ELR (cell line): ENCODE results near the gene MAPKAP1.
"Not testable (repeated sequence)": the region's sequence is repeated elsewhere in the genome, so short reads cannot be mapped to it uniquely, and the experiment has no call there.

Source experiments
- DNase-seq: peaks from one replicate; pipeline ENCODE4 v3.0.0-alpha.2; 2015; ENCODE audit warnings: low read depth

MAPKAP1 gene

DNA sequence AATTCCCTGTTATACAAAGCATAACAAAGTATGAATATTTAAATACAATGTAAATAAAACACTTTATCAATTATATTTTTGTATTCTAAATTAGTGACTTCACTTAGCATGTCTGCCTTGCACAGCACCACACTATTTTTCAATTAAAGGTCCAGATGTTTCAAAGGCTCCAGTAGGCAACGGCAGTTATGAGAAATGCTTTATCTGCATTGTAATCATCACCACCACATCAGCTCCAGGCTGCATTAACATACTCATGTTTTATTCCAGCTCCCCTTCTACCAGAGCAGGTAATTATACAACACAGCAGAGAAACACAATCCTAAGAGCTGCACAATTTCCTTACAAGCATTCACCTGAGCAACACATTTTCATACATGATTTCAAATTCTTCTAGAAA, 102.8 kb downstream of the MAPKAP1 start:
- no peak for DNase-seq

DNA sequence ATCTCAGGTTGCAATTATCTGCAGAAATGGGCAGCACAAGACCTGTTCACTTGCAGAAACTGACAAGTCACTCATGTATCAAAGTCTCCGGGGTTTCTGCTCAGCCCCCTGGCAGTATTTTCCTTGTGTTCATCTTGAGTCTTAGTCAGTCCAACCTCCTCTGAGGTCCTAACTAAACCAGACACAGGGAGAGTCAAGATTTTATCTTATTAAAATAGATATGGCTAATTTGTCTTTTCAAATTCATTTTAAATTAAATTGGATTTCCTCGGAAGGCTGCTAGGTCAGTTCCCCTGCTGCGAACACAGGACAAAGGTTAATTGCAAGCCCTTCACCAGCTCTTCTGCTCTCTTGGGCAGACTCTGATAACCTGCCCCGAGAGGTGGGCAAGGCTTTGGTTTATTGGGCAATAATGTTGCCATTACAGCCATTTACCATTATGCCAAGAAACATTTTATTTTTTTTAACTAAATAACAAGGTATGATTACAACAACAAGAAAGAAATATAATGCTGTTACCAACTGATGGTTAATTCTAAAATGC, 103.5 kb downstream of the MAPKAP1 start:
- no peak for DNase-seq

DNA sequence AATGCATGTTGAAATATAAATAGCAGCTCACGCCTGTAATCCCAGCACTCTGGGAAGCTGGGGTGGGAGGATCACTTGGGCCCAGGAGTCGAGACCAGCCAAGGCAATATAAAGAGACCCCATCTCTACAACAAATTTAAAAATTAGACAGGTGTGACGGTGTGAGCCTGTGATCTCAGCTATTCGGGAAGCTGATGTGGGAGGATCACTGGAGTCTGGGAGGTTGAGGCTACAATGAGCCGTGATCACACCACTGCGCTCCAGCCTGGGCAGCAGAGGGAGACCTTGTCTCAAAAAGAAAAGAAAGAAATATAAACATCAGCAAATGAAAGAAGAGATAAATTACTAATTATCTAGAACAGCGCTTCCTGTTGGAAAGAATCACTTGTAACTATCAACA, 105.0 kb downstream of the MAPKAP1 start:
- peak; percentile 19 for DNase-seq

DNA sequence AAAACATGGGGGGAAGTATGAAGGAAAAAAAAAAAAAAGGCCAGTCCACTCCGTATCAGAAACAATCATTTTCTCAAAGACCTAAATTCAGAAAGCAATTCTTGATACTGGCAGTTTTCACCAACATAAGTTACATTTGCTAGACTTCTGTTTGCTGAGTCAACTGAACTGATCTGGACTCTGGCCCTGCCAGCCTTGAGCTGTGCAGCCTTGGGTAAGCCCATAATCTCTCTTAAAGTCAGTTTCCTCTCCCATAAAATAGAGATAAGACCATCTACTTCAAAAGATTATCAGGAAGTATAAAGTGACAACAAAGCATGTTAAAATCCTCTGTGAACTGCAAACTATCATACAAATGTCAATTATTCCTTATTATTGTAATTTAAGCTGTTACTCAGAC, 106.8 kb downstream of the MAPKAP1 start:
- no peak for DNase-seq

DNA sequence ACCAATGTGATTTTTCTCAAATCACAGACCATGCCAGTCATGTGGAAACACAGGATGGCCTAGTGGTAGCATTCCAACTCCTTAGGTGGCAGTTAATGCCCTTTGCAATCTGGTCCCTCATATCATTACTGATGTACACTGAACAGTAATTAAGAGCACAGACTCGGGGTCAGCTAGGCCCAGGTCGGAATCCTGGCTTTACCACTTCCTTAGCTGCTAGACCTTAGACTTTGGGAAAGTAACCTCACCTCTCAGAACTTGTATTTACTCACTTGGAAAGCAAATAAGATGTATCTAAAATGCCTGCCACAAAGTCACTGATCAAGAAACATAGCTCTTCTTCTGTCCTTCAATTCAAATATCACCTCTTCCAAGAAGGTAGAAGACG, 112.8 kb downstream of the MAPKAP1 start:
- DNase-seq = no peak

DNA sequence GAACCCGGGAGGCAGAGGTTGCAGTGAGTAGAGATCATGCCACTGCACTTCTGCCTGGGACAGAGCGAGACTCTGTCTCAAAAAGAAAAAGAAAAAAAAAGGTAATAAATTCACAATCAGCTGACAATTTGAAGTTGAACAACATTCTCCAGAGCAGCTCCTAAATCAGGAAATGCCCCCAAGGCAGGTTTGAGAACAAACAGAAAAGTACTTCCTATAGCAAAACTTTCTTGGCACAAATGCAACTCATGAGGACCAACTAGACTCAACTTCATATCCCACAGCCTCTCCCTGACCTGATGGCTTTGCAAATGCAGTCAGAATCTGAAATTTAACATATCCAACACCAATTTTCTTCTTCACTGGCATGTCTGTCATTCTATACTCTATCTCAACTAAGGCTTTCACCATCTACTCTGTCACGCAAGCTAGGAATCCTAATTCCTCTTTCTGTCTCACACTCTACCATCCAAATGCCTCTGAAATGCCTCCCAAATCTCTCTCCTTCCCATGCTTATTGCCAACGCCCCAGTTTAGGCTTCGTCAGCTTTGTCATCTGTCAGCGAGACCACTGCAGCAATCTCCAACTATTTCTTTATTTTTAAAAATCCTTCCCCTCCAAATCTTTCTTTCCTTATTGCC, 113.3 kb downstream of the MAPKAP1 start:
- DNase-seq = no peak

DNA sequence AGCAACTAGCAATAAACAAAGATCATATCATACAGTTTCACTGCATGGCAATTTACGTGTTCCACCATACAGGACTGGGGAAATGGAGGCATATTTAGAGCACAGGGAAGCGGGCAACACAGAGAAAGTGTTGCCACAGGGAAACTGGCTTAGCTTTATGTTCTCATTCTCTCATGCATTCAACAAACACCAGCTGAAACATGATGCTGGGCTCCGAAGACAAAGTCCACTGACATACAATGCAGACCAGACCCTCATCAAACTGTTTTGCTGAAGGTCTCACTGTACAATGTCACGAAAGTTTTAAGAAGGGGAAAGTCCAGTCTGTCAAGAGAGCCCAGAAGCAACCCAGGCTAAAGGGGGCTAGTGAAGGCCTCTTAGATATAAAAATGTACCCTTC, 115.1 kb downstream of the MAPKAP1 start:
- no peak for DNase-seq

DNA sequence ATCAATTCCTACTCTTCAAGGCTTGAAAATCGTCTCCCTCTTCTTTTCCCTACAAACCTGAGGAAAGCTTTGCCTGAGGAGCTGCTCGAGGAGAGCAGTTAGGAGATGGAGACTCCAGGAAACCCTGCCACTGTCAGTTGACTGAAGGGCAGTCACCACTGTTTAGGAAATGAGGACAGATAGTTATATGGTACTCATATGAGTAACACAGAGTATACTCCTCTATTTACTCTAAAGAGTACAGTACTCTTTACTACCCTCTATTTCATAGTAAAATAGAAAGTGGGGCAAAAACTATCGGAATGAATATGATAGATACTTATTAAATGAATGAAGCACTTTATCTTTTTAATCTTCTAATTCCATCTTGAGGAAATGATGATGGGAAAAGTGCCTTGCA, 115.8 kb downstream of the MAPKAP1 start:
- DNase-seq = no peak

DNA sequence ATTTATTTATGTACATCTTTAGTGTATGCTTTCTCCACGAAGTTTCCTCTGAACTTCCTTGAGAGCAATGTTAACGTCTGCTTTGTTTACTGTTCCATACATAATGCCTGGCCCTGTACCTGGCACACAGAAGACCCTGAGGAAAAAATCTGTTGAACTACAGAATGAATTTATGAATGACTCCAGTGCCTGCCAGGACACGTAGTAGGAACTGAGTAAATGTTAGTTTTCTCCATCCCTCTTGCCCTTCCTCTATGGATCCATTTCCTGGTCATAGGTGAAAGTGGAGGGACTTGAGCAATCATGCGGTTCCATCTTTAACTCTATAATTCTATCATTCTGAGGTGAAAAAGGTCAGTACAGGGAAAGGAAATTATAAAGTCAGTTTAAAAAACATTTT, 117.7 kb downstream of the MAPKAP1 start:
- no peak for DNase-seq

DNA sequence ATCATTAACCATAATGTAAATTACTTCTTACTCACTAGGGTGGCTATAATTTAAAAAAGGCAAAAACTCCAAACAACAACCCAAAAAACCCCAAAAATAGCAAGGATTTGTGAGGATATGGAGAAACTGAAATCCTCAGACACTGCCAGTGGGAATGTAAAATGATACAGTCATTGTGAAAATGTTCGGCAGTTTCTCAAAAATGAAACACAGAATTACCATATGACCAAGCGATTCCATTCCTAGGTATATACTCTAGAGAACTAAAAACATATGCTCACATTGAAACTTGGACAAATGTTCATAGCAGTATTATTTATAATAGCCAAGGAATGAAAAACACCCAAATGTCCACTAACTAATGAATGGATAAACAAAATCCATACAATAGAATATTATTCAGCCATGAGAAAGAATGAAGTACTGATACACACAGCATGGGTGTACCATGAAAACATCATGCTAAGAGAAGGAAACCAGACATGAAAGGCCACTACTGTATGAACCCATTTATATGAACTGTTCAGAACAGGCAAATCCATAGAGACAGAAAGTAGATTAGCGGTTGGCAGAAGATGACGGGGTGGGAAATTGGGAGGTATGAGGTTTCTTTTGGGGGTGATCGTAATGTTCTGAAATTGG, 119.1 kb downstream of the MAPKAP1 start:
- no peak for DNase-seq

DNA sequence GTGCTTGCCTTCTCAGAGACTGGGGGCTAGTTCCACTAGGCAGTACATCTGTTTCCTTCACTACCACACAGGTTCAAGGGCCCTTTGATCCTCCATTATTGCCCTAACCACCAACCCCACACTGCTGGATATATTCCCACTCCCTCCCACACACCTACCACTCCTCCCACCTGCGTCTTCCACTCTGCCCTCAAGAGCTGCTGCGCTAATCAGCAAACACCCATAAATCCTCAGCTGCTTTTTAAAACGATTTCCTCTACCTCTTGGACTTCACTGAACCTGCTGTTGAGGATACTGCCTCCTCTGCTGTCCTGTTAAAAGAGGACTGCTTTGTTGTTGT, 120.9 kb downstream of the MAPKAP1 start:
- DNase-seq = no peak

DNA sequence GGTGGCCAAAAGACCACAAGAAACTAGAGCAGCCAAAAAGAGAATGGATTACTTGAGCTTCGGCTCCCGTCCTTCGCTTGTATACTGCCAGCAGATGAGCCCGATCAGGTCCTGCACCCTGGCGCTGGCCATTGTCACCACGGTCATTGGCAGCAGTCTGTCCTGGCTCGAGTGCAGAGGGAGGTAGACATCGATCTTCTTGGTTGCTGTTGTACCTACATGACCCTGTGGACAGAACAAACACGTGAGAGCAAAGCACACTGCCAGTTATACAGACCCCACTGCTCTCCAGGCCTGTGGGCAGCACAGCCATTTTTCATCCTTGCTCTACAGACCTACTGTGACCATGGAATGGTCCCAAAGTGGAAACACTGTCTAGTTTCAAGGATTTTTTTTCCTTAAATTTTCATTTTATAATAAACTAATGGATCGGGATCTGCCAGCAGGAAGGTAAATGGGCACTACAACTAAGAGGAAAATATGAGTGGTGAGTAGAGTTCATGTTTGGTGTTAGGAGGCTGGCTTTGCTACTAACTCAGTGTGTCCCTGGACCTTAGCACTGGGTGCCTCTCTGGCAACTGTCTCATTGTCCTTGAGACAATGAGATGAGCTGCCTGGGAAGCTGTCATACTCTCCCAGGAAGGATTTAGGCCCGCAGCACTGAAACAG, 121.4 kb downstream of the MAPKAP1 start:
- DNase-seq = no peak

DNA sequence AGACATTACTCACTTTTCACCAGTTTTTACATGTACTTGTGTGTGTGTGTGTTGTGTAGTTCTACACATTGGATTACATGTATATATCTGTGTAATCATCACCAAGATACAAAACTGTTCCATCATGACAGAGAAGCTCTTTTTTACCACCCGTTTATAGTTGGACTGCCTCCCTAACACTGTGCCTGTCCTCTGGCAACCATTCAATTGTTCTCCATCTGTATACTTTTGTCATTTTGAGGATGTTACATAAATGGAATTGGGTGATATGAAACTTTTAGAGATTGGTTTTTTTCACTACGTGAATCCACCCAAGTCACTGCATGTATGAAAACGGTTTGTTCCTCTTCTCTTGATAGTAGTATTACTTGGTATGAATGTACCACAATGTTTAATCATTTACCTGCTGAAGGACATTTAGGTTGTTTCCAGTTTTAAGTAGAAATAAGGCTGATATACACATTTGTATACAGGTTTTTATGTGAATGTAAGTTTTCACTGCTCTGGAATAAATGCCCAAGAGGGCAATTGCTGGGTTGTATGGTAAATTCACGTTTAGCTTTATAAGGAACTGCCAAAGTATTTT, 126.2 kb downstream of the MAPKAP1 start:
- no peak for DNase-seq

DNA sequence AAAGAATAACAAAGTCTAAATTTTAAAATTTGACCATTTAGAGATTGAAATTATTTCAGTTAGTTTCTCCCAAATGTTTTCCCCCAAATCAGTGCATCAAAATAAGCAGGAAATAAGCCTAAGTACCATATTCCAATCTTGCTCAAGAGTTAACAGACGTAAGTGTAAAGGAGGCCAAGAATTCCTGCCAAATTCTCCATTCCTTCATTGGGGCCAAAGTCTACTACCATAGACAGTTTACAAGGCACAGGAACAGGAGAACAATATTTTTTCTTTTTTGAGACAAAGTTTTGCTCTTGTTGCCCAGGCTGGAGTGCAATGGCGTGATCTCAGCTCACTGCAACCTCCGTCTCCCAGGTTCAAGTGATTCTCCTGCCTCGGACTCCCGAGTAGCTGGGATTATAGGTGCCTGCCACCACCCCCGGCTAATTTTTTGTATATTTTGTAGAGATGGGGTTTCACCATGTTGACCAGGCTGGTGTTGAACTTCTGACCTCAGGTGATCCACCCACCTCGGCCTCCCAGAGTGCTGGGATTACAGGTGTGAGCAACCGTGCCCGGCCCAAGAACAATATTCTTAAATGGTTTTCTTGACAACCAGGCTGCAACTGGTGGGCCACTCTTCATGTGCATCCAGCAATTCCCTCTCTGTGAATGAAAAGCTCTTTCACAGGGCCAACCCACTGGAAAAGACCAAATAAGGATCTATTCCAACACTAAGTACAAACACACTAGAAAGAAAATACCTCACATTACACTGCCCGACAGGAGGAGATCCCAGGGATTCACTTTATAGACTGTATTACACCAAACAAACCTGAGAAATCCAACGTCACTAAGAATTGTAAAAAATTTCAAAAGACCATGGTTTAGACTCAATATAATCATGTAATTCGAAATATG, 127.7 kb downstream of the MAPKAP1 start:
- no peak for DNase-seq

DNA sequence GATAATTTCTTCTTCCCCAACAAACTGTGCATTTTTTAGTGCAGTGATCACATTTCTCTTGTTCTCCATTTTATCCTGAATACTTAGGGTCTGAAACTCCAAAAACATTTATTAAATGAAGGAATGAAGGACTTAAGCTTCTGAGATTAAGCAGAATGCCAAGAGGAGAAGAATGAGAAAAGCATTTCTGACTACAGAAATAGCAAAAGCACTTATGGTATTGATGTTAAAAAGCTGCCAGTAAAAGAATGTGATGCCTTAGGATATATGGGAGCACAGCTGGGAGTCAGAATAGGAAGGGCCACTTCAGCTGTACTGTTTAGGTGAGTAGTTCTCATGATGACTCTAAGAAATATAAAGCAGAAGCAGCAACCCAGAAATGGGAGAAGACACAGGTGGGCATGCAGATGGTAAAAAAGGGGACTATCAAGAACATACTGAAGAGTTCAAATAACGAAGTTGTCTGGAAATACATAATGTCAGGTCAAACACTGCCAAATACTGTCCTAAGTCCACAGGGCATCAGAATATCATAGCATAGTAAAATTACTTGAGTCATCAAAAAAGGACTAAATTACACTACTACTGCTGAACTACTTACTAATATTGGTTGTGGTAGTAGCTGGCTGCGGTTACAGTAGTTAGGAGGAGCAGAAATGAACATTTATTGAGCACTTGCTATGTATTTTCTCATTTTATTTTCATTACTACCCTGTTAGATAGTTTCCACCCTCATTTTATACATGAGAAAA, 132.7 kb downstream of the MAPKAP1 start:
- no peak for DNase-seq

DNA sequence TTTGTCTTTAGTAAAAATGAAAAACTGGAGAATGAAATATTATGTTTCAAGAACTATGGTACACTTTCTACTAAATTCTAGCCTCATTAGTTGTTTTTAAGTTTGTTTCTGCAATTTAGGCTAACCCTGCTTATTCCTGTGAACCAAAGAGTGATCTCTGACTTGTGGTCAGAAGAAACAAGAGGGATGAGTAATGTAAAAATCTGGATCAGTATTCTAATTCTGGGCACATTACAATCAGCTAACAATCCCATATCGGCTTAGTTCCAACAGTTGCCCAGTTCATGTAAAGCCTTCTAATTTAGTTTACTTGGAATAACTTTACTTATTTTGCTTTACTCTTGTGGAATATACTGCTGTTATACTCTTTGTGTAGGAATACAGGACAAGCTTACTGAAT, 134.5 kb downstream of the MAPKAP1 start:
- not testable (repeated sequence) for DNase-seq

DNA sequence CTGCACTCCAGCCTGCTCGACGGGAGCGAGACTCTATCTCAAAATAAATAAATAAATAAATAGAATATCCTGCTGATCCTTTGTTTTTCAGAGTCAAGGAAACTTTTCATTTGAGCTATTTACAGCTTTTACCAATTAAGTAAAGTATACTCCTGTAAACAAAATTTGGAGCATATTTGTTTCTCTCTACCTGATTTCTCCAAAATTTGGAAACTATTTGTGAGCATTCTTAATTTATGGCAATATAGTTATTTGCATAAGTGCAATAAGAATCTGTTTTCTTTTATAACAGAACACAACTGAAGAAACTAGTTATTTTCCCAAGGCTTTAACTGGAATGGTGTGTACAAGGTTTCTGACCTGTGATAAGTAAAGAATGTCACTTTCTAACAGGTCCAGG, 135.2 kb downstream of the MAPKAP1 start:
- DNase-seq = not testable (repeated sequence)

DNA sequence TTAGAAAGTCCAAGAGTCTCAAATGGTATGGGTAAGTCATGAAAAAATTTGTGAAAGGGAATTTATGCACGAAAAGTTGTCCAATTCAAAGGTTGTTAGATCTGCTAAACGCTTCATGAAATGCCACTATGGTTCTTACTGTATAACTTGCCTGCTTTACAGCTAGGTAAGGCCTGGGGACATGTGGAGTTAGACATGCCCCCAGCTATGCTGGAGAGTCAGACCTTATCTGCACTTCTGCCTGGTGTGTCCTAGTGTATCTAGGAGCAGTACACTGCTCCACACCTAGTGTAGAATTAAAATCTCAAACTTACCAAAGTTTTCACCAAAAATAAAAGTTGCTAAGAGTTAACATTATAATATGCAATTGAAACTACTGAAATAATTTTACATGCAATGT, 136.8 kb downstream of the MAPKAP1 start:
- DNase-seq = no peak

DNA sequence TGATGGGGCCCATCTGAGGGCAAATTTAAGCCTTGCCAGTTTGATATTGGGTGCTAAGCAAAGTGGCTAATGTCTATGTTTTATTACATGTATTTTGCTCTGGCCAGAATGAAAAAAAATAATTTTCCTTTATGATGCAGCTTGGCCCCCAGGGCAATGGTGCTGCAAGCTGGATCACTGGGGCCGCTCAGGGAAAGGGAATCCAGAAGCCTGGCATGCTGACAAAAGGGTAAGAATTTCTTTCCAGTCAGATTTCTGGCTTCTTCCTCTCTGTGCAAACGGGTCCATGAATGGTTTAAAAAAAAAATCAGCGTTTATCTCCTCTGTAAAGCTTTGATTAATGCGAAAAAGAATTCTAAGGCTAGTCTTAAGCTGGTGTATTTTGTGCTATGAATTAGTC, 138.4 kb downstream of the MAPKAP1 start:
- peak; percentile 53 for DNase-seq

DNA sequence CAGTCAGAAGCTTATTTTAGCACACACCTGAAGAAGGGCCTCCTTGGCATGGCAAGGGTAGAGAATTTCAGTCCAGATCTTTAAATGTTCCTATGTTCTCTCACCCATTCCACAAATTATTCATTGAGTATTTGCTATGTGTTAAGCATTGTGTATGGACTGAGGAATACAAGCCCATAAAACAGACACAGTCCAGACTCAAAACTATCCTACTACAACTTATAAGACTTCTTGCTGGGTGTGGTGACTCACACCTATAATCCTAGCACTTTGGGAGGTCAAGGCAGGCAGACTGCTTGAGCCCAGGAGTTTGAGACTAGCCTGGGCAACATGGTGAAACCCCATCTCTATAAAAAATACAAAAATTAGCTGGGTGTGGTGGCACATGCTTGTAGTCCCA, 141.0 kb downstream of the MAPKAP1 start:
- DNase-seq = not testable (repeated sequence)

DNA sequence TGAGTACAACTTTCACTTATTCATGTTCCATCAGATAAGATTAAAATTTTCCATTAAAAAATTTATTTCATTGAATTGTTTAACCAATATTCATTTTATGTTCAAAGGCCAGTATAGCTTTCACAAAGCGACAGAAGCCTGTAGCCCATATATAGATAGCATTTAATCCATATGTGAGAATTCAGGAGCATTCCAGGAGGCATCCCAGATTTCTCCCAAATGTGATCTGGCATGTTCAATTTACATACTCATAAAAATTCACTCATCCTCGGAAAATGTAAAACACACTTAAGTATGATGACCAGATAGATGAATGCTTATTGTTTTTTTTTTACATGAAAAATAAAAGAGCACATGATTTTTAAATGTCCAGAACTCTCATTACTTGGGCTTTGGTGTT, 141.9 kb downstream of the MAPKAP1 start:
- DNase-seq = no peak
